ENCODE results near the gene APRT.
"Not testable (repeated sequence)": the region's sequence is repeated elsewhere in the genome, so short reads cannot be mapped to it uniquely, and the experiment has no call there.

Gene APRT

DNA sequence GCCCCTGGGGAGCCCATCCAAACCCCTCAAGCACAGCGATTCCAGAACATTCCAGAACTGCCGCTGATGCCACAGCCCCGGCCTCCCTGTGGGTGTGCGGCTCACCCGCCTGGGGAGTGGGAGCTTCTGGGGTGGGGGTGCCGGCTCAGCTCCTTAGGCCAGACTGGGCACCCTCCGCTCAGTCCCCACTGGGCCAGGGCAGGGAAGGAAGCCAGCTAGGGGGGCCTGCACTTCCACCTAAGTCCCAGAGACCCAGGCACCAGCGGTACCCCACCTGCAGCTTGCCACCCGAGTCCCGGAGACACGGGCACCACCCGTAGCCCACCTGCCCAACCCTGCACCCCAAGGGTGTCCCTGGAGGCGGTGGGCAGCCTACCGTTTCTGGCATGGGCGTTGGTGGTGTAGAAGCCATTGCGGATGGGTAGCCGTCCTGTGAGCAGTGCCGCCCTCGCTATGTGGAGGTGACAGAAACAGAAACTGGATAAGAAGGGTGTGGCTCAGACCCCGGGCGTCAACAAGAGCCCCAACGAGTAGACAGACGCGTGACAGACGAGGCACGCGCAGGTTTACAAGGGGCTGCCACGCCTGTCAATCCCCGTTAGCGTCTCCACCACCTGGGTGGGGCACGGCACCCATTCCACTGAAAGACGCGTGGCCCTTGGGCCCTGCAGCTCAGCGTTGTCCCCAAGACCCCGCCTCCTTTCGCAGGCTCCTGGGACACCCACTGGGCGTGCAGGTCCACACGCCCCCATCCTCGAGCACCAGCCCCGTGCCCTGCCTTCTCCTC is 30.0 kb upstream of the APRT start:
- DNase-seq: no peak

GRCh38 chr16:88840600-88841215 is 29.0 kb upstream of the APRT start:
- no peak for DNase-seq

DNA sequence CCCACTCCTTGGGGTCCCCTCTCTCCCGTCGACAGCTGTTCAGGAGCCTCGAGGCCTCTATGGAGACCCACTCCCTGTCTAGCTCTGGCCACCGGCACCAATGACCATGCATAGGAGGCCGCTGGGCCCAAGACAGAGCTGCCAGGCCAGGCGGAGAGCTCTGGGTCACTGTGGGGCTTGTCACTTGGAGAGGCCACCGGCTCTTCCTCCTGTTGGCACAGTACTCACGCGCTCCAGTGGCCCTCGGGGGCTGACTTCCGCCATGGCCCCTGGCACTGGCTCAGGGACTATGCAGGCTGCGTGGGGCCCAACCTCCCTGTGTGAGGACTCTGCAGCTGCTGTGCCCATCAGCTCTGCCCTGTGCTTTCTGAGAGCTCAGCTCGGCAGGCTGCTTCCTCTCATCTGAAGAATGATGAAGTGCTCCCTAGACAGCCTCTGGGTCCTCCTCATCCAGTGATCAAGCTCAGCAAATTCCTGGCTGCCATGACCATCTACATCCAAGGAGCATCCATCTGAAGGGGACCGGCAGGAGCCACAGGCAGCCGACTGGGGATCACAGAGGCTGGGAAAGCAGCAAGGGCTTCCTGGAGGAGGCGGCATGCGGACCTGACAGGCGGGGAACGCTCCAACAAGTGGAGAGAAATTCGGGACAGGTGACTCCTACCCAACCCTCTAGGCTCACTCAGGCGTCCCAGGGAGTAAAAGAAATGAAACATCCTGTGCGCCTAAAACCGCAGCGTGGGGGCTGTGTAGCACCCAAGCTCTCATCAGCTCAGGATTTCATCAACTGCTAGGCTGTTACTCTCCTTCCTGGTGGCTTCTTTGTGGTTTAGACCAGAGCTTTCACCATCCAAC is 28.2 kb upstream of the APRT start:
- DNase-seq: no peak

DNA sequence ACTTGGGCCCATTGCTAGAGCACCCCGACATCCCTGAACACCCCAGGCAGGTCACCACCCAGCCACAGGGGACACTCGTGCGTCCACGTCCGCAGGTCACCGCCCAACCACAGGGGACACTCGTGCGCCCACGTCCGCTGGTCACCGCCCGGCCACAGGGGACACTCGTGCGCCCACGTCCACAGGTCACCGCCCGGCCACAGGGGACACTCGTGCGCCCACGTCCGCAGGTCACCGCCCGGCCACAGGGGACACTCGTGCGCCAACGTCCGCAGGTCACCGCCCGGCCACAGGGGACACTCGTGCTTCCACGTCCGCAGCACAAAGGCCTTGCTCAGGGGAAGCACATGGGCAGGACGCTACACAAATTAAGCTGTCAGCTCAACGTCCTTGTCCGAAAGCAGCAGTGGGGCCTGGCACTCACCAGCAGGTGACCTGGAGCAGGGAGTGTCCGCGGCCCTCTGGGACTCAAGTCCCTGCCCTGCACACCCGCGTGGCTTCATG is 27.4 kb upstream of the APRT start:
- no peak for DNase-seq

GRCh38 chr16:88838566-88838965 is 26.8 kb upstream of the APRT start:
- no peak for DNase-seq

DNA sequence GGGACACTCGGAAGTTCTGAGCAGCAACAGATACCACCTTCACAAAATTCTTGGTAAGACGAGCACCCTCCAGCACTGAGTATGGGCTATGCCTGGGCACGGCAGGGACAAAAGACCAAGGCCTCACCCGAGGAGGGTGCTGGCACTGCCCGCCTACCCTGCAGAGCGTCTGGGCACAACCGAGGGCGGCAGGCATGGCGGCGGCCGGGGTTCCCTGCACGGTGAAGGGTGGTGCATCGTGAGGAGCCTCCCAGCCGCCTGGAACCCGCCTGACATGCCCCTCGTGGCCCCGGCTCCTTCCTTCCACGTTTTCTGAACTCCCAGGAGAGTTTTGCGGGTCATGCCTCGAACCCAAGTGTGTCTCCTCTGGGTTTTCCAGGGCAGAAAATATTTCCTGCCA is 26.1 kb upstream of the APRT start:
- no peak for DNase-seq

GRCh38 chr16:88836791-88837190 is 25.1 kb upstream of the APRT start:
- no peak for DNase-seq

DNA sequence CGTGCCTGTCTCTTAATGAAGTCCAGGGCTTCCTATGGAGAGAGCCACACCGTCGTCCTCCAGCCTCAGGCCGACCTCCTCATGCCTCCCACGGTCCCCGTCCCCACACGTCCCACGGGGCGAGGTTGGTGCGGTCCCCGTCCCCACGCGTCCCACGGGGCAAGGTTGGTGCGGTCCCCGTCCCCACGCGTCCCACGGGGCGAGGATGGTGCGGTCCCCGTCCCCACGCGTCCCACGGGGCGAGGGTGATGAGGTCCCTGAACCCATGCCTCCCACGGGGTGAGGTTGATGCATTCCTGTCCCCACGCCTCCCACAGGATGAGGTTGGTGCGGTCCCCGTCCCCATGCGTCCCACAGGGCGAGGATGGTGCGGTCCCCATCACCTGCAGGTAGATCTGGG is 24.1 kb upstream of the APRT start:
- no peak for DNase-seq

DNA sequence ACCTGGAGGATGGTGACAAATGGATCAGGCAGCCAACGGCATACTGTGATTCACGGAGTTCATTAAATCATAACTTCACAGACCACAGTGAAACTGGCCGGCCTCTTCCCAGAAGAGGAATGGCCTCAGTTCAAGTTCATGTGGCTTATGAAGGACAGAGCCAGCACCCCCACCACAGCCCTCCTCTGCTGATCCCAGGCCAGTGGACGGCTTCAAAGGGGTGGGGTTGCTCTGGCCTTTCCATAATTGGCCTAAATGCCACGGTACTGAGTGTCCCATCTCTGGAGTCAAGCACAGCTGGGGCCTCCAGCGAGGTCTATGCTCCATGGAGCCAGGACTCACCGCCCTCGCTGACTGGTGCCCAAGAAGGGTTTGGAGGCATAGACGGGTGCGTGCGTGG is 23.7 kb upstream of the APRT start:
- DNase-seq: no peak

- DNase-seq: no peak
Measured at GRCh38 chr16:88834670-88835069, 22.9 kb upstream of the APRT start.

DNA sequence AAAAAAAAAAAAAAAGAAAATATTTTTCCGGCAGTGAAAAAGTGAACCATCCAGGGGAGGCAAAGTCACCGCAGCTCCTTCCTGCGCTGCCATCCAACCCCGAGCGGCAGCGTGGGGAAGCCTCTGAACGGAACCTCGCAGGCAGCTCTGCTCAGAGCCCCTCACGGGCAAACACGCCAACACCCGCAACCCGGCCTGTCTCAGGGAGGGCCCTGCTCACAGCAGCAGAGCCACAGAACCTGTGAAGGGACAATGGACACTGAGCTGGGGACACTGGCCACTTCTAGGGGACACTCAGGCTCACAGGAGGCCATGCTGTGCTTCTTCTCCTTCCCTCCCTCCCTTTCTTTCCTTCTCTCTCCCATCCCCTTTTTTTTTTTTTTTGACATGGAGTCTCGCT is 21.4 kb upstream of the APRT start:
- DNase-seq: no peak

- no peak for DNase-seq
Measured at GRCh38 chr16:88831838-88832237, 20.1 kb upstream of the APRT start.

- no peak for DNase-seq
Measured at GRCh38 chr16:88830783-88831182, 19.1 kb upstream of the APRT start.

DNA sequence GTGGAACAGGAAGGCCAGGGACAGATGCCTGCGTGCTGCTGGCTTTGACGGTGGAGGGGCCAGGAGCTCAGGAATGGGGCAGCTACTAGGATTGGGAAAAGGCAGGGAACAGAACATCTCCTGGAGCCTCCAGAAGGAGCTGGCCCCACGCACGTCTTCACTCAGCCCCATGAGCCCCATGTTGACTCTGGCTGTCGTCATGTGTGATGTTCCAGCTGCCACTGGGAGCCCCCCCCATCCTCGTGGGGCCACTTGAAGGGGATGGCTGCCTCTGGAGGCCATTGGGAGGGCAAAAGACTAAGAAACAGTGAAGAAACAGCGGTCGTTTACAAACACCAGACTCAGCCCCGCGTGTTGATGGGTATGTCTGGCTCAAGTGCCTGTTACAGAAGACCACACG is 18.5 kb upstream of the APRT start:
- DNase-seq: no peak

GRCh38 chr16:88828711-88829110 is 17.0 kb upstream of the APRT start:
- no peak for DNase-seq

DNA sequence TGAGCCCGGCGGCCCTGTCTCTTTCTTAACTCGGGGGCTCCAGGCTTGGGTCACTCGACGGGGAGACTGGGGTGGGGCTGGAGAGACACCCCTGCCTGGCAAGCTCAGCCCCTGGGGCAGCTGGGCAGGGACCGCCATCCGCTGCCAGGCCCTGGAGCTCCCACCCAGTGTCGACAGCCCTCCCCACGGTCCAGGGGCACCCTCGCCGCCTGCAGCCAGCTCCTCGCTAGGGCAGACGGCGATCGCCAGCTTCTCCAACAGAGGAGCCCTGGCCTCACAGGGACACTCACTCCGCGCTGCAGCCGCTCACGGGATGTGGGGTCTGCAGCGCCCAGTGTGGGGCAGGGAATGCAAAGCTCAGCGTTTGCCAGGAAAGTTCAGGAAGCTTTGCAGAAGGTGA is 16.0 kb upstream of the APRT start:
- no peak for DNase-seq

GRCh38 chr16:88826070-88826840 is 14.5 kb upstream of the APRT start:
- DNase-seq: no peak

DNA sequence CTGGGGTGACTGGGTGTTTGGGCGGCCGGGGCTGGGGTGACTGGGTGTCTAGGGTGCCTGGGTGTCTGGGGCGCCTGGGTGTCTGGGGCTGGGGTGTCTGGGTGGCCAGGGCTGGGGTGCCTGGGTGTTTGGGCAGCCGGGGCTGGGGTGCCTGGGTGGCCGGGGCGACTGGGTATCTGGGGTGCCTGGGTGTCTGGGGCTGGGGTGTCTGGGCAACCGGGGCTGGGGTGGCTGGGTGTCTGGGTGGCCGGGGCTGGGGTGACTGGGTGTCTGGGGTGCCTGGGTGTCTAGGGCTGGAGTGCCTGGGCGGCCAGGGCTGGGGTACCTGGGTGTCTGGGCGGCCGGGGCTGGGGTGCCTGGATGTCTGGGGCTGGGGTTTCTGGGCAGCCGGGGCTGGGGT is 13.4 kb upstream of the APRT start:
- no peak for DNase-seq

DNA sequence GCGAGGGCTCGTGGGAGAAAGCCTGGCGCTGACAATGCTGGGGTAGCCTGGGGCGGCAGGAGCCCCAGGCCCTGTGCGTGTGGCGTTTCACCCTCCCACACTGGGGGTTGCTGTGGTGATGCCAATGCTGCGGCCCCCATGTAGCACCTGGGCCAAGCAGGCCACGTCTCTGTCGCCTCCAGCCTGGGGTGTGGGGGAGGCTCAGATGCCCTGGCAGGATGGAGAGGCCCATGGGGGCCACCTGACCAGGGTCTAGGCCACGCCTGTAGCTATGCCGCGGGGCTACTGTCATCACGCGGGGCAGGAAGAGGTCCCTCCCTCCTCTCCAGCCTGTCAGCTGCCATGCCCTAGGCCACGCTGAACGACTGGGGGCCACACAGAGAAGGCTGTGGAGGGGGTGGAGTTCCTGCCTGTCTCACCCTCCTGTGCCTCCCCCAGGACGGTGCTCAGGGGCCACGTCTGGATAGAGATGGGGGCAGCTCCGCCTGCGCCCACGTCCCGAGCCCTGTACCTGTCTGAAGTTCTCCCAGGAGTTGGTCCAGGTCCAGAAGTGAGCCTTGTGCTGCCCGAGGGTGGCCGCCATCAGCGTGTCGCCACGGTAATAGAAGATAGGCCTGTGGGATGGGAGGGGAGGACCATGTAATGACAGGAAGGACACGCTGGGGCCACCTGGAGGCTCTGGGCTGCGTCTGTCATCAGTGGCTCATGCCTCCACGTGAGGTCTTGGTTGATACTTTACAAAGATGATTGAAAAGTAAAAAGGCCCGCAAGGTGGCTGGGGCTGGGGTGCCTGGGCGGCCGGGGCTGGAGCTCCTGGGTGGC is 12.7 kb upstream of the APRT start:
- DNase-seq: no peak

- DNase-seq: not testable (repeated sequence)
Measured at GRCh38 chr16:88823646-88824045, 11.9 kb upstream of the APRT start.

GRCh38 chr16:88822281-88823040 is 10.7 kb upstream of the APRT start:
- no peak for DNase-seq
